Measurements from ENCODE around the gene TAL2. TPM values are rescaled to one million over a fixed set of nuclear protein-coding genes. Genes with fewer than 3 reads are reported as not detected.

TAL2 gene
- total and polyA plus RNA-seq, 4 donors = 0.17 TPM; not detected in 3

DNA sequence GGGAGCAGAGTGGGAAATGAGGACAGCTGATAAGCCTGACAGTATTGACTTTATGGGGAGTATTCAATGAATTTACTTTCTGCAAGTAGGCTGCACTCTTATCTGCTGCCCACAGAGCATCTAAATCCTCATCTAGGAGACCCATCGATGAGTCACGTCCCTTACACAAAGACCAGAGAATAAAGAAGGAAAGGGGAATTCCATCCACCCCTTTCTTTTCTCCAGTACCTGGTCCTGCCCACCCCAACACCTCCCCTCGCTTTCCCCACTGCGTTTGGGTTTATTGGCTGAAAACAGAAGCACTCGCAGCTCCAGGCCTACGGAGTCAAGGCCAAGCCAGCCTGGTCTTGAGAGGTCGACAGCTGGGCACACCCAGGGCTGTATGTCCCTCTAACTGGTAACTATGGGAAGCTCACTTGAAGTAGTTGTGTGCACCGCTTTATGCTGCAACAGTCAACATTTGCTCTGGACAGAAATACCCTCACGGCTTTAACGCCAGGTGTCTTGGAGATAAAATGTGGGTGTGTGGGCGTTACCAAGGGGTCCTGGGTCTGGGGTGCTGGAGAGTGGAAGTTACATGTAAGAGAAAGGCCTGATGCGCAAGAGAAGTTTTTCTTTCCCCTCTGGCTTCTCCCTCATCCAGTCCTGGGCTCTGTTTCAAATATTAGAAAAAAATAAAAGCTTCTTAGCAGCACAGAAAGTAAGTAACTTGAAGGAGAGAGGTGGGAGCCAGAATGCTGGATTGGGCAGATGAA, 14.5 kb upstream of the TAL2 start:
- WGBS, 2 donors = 88 to 92% methylated on average over 12 of the region's 12 CpGs
- no peak for ATAC-seq (ENCODE audit: insufficient read depth, low FRiP score)
- Histone ChIP-seq H3K4me3 (no peak overlapping the region), H3K4me1 (ENCODE audit: control insufficient read depth in 5 of 5, insufficient read depth in 5 of 5, low read length in 5 of 5) (no peaks in the 10 kb centered on the region), H3K9ac (ENCODE audit: insufficient read depth in 1 of 2, low read length in 2 of 2) (no peak overlapping the region), H3K27ac (ENCODE audit: low read depth in 1 of 2, low read length in 1 of 2) (no peak overlapping the region), H3K27me3 (ENCODE audit: control insufficient read depth in 3 of 3, insufficient read depth in 3 of 3, low read length in 2 of 3) (no peaks in the 10 kb centered on the region), H3K36me3 (ENCODE audit: control insufficient read depth in 4 of 4, insufficient read depth in 4 of 4, low read length in 4 of 4) (no peaks in the 10 kb centered on the region), H3K9me3 (ENCODE audit: control insufficient read depth in 4 of 4, insufficient read depth in 3 of 4, low read length in 3 of 4) (no peaks in the 10 kb centered on the region)
- TF ChIP-seq, protein P1, sequence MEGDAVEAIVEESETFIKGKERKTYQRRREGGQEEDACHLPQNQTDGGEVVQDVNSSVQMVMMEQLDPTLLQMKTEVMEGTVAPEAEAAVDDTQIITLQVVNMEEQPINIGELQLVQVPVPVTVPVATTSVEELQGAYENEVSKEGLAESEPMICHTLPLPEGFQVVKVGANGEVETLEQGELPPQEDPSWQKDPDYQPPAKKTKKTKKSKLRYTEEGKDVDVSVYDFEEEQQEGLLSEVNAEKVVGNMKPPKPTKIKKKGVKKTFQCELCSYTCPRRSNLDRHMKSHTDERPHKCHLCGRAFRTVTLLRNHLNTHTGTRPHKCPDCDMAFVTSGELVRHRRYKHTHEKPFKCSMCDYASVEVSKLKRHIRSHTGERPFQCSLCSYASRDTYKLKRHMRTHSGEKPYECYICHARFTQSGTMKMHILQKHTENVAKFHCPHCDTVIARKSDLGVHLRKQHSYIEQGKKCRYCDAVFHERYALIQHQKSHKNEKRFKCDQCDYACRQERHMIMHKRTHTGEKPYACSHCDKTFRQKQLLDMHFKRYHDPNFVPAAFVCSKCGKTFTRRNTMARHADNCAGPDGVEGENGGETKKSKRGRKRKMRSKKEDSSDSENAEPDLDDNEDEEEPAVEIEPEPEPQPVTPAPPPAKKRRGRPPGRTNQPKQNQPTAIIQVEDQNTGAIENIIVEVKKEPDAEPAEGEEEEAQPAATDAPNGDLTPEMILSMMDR (IDR thresholded peaks at IDR 0.05; ENCODE audit: control extremely low read depth, extremely low read depth) = no peak
- DNase-seq = peak in 1 of 3 donors; percentile 2

DNA sequence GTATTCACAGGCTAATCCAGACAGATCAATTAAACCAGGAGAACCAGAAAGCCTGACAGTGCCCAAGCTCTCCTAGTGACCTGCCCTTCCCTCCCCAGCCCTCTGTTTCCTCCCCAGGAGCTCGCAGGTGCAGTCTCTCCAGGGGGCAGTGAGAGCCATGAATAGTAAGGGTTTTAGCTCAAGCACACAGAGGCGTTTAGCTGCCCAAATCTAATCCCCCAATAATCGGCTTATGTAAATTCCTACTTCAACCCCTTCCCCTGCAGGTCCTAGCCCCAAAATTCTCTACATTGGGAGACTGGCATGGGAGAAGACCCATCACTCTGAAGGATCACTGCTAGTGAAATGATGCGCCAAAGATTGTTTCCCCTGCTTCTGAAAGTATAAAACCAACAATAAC, 10.5 kb upstream of the TAL2 start:
- no peak overlapping the region for H3K4me3 ChIP-seq
- peaks cover 0 to 5% (median 3%) of the 10 kb centered on the region in 3 donors for H3K27me3 ChIP-seq (ENCODE audit: control insufficient read depth in 3 of 3, insufficient read depth in 3 of 3, low read length in 2 of 3)
- no peaks in the 10 kb centered on the region for H3K9me3 ChIP-seq (ENCODE audit: control insufficient read depth in 4 of 4, insufficient read depth in 3 of 4, low read length in 3 of 4)
- peaks cover 0 to 6% (median 0%) of the 10 kb centered on the region in 5 donors for H3K4me1 ChIP-seq (ENCODE audit: control insufficient read depth in 5 of 5, insufficient read depth in 5 of 5, low read length in 5 of 5)
- DNase-seq (no peak), ATAC-seq (ENCODE audit: insufficient read depth, low FRiP score) (no peak)
- 71 to 82% methylated on average over 4 of the region's 4 CpGs for WGBS, 2 donors
- H3K36me3 ChIP-seq (ENCODE audit: control insufficient read depth in 4 of 4, insufficient read depth in 4 of 4, low read length in 4 of 4) = no peaks in the 10 kb centered on the region
- H3K9ac ChIP-seq (ENCODE audit: insufficient read depth in 1 of 2, low read length in 2 of 2) = no peak overlapping the region
- H3K27ac ChIP-seq (ENCODE audit: low read depth in 1 of 2, low read length in 1 of 2) = no peak overlapping the region
- TF ChIP-seq, protein P1 (IDR thresholded peaks at IDR 0.05; ENCODE audit: control extremely low read depth, extremely low read depth) = no peak

DNA sequence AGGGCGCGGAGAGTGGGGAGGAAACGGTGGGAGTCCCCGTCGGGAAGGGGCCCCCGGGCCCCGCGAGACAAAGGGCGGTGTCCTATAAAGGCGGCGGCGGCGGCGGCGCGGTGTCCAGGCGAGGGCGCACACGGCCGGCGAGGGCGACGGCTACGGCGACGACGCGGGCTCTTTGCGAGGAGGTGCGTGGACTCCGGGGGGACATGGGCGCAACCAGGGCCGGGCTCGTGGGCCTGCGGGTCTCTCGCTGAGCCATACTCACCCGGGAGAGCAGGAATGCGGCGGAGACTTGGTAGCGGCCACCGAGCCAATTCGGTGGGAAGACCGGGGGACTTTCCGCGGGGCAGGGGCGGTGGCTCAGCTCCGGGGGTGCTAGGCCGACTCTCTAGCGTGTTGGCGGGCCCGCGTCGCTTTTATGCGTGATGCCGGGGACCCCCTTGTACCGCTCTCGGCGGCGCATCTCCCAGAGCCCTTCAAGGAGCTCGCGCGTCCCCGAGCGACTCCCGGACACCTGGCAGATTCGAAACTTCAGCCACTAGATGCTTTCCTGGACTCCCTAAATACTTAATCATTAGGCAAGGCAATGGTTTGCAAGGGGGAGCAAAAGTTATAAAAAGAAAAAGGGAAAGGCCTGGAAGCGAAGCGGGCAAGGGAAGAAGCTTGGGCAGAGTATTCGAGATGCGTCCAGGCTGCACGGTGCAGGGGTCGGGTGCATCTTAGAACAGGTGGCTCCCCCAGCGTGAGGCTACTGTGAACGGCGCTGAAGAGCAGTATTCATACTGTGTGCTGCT, 5.9 kb upstream of the TAL2 start:
- Histone ChIP-seq H3K27me3 (ENCODE audit: control insufficient read depth in 3 of 3, insufficient read depth in 3 of 3, low read length in 2 of 3) (peaks cover 0 to 19% (median 16%) of the 10 kb centered on the region in 3 donors), H3K27ac (ENCODE audit: low read depth in 1 of 2, low read length in 1 of 2) (no peak overlapping the region), H3K4me3 (no peak overlapping the region), H3K36me3 (ENCODE audit: control insufficient read depth in 4 of 4, insufficient read depth in 4 of 4, low read length in 4 of 4) (no peaks in the 10 kb centered on the region), H3K9ac (ENCODE audit: insufficient read depth in 1 of 2, low read length in 2 of 2) (no peak overlapping the region), H3K4me1 (ENCODE audit: control insufficient read depth in 5 of 5, insufficient read depth in 5 of 5, low read length in 5 of 5) (peaks cover 0 to 7% (median 0%) of the 10 kb centered on the region in 5 donors), H3K9me3 (ENCODE audit: control insufficient read depth in 4 of 4, insufficient read depth in 3 of 4, low read length in 3 of 4) (no peaks in the 10 kb centered on the region)
- TF ChIP-seq, protein P1 (IDR thresholded peaks at IDR 0.05; ENCODE audit: control extremely low read depth, extremely low read depth) = no peak
- ATAC-seq (ENCODE audit: insufficient read depth, low FRiP score) (no peak), DNase-seq (peak; percentile 23 to 50 (median 29))
- WGBS, 2 donors = 1 to 2% methylated on average over 70 to 75 of the region's 75 CpGs

Measured in lung (tissue), 12 donors.